Midbrain (tissue), 1 donor: ENCODE results near the gene KRTAP10-1.

Source experiments
- DNase-seq: peaks from one replicate; lab custom pipeline; 2025; lab: John Stamatoyannopoulos, UW

Gene KRTAP10-1

DNA sequence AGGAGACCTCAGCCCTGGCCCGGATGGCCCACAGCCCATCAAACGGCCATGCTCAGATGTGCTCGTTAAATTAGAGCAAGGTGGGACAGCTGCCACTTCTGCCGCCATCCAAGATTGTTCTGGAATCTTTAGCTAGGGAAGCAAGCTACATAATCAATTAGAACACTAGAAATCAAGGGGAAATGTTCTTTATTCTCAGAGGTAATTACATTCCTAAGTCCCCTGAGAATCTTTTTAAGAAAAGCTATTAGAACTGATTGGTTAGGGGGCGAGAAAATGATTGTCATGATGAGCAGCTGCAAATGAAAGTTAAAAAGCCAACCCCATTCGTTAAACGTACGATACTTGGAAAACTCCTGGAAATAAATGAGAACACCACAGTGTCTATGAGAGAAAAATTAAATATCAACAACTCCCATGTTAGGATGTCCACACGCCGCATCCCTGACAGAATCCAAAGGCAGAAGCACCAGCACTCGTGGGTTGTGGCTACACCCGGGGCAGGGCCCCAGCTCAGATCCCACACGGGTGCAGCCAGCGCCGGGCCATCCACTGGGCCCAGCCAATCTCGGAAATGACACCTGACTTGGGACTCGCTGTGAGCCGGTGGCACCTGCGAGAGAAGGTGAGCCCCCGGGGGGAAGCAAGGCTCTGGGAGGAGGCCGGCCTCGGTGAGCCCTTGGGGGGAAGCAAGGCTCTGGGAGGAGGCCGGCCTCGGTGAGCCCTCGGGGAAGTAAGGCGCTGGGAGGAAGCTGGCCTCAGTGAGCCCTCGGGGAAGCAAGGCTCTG lies 37.6 kb downstream of the KRTAP10-1 start:
- DNase-seq: no peak

DNA sequence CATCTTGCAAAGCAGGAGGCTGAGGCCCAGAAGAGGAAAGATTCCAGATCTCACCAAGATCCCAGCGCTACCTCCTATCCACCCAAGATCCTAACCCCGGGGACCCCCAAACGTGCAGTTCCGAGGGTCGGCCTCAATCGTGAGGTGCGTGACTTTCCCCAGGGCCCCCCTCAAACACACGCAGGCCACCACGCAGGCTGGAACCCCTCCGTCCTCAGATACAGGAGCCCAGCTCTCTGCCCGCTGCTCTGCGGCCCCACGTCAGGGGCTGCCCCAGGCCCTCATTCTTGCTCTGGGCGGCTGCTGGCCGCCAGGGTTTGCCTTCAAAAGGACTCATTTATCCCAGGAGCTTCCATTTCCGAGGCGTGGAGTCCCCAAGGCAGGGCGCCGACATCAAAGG lies 39.9 kb downstream of the KRTAP10-1 start:
- no peak for DNase-seq

DNA sequence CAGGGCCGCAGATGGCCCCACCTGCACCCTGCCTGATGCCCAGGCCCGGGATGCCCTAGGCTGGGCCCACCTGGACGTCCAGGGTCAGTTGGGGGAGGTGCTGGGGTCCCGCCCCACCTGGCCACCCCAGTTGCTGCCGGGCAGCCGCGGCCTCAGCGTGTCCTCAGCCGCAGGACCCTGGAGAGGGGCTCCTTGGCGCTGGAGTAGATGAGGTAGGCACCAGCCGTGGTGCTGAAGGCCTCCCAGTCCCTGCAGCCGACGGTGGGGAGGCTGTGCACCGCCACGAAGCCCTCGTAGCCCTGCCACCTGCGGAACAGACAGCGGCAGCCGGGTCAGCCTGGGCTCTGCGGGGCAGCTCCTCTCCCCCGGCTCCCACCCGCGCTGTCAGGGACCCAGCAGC lies 40.4 kb downstream of the KRTAP10-1 start:
- DNase-seq: no peak

DNA sequence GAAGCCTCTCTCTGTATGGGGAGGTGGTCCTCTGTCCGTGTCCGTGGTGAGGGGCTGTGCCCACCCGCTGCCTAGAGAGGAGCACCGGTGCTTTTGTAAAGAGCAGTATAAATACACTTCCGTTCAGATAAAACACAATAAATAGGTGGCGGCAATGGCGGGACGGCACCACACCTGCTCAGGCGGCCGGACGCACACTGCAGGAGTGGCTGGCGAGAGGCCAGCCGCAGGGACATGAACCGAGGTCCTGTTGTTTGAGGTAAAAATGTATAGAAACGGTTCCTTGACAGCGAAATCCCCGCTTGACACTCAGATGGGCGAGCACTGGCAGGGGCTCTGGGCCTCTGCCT lies 40.8 kb downstream of the KRTAP10-1 start:
- DNase-seq: no peak

DNA sequence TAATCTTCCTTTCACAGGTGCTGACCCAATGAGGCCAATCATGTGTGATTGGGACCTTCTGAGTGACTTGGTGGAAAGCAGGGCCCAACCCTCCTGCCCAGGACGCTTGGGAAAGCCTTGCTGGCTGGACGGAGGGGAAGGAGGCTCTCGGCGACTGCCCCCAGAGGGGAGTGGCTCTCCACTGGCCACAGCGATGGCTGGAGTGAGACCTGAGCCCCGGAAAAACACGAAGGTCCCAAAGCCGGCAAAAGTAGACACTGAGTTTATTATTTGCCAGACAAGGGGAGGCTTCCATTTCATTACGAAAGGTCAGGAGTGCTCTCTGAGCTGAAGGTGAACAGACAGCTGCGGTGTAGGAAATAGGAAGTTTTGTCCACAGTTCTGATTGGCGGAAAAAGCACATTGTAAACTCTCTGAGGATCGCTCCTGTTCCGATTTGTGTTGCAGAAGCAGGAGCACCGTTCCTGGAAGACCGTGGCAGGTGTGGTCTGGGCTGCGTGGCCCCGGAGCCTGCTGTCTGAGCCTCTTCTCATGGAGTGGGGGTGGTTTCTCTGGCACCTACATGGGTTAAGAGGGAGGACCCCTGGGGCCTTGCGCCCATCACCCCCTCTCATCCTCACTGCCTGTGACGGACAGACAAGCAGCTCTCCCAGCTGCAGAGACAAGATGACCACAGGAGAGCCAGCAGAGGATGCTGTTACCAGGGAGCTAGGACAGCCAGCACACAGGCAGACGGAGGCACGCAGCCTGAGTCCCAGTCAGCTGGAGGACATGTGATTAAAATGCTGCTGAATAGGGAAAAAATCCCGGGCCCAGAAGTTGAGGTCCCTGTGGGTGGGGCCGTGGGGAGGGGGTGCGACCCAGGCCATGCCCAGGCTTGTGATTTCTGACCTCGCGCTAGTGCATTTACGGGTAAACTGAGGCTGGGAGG lies 41.5 kb downstream of the KRTAP10-1 start:
- DNase-seq: no peak

DNA sequence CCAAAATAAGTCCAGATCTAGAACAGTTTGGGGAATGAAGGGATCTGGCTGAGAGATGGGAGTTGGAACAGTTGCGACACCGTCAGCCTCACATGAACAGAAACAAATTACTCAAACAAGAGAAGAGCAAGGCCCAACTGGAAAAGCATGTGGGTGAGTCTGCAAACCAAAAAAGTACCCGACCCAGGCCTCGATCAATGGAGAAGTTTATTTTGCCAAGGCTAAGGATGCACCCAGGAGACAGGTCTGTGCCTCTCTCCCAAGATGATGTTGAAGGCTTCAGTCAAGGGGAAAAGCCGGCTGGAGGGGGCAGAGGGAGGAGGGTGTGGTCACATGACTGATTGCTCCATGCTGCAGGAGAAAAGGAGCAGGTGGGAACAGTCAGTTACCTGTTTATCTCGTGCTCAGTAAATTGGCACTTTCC lies 42.3 kb downstream of the KRTAP10-1 start:
- no peak for DNase-seq

DNA sequence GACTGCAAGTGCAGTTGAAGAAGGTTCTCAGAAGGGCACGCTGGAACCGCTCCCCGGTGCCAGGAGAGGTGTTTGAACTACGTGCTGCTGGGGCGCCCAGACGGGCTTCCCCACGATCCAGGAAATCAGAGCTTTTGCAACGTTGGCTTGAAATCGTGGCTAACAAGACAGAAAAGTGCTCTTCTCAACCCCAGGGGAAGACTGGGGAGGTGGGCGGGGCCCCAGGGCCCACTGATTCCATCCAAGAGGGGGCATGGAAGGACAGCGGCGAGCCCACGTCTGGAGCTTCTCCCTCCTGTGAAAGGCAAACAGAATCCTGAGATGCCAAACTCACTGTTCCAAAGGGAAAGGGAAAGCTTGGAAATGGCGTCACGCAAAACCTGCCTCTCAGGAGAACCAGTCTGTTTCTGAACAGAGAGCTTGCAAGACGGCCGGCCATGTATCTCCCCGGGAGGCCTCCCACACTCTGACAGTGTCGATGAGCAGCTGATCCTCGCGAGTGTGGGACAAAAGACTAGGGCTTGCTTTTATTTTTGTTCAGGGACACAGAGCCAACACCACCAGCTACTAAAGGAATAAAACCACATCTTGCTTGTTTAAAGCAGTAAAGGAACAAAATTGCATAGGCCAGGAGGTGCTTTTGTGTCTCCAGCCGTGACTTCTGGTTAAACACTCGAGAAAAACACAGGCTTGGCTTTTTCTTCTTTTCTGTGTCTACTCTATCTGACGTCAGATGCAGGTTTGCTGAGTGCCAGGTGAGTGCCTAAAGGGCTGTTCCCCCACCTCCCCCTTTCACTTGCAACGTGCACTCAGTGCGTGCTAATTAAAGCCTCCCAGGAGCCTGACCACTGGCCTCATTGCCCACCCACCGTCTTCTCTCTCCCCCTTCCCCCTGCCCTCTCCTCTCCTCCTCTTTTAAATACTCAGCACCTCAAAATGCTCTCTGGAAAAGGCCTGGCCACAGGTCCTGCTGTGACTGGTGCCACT lies 43.1 kb downstream of the KRTAP10-1 start:
- DNase-seq: peak; percentile 1

DNA sequence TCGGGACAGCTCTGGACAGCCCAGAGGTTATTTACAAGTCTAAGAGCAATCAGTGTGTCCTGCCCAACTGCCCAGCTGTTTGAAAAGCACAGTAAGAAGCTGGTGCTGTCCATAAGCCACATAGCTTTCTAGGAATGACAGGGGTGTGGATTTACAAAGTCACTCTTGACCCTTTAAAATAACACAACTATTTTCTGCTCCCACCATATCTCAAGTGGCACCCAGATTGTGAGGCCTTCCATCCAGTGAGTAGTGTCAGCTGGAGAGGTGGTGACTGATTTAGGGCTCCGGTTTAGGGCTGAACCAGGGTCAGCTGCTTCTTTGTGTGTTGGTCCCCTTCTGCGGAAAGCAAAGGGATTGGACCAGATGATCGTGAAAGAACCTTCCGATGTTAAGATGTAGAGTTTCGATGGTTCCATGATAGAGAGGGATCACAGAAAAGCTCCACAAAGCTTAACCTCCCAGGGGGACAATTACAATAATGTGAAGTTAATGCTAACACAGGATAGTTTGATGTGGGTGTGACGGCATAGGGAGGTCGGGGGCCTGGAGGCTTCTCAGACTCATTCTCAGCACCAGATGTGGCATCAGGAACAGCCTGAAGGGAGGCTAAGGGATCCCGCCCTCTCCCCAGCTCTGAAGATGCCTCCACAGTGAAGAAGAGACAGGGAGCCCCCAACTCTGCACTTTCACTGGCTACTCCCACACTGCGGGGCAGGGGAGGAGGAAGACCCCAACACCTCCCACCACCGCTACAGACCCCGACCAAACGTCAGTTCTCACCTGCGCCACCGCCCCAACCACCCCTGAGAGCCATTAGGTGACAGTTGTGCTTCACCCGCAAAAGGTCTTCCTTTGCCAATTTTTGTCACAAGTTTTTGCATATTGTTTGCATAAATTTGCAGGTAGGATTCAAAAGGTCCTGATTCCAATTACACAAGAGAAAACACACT lies 44.1 kb downstream of the KRTAP10-1 start:
- no peak for DNase-seq

DNA sequence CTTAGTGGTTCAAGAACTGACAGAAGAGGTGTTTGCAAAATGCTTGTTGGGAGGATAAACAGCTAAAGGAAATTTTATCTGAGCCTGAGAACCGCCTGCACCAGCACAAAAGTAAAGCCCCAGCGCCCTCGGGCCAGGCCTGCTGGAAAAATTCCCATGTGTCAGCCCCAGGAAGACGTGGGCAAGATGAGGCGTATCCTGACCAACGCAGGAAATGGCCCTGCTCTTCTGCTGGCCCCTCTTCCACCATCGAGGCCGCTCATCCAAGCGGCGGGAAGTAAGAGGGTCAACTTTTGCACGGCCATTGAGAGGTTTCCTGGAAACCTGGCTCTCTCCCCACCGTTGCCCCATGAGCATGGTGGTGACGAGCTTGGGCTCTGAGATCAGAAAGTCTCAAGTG lies 45.0 kb downstream of the KRTAP10-1 start:
- no peak for DNase-seq

DNA sequence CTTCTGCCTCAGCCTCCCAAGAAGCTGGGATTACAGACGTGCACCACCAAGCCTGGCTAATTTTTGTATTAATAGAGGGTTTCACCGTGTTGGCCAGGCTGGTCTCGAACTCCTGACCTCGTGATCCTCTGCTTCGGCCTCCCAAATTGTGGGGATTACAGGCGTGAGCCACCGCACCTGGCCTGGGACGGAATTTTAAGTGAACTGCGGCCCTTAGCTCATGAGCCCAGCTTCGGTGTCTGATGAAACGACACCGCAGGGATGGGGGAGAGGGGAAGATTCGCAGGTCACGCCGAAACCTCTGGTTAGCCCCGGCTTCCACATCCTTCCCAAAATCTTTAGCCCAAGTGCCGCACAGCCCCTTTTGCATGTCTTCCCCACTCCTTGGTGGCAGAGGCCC lies 45.6 kb downstream of the KRTAP10-1 start:
- DNase-seq: no peak

DNA sequence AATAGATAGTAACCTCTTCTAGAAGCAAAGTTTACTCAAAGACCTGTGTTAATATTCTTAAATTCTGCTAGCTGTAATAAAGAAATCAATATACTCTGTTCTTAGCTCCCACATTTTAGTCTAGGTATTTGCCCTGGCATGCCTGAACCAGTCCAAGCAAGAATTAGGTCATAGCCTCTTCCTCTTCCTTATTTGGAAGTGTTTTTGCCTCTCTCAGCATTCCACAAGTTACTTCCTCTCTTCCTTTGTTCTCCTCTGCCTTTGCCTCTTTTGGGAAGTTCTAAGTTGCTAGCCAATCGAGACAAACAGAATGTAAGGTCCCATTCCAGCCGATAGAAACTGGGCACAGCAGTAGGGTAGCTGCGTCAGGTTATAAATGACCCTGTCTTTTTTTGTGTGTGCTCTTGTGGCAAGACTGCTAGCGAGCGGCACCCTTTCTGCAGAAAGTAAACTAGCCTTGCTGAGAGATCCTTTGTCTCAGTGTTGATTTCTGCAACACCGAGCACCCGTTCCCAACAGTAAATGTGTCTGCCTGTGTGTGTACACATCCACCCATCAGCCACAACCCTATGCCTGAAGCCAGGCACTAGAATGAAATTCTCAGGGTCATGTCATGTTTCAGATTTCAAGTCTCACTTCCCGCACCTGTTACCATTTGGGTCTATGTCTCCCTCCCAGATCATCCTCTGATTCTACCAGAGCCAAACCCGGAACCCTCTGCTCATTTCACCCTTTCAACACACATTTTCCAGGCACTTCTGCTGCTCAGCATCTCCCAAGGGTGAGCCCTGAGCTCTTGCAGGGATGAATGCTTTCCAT lies 47.2 kb downstream of the KRTAP10-1 start:
- DNase-seq: no peak

DNA sequence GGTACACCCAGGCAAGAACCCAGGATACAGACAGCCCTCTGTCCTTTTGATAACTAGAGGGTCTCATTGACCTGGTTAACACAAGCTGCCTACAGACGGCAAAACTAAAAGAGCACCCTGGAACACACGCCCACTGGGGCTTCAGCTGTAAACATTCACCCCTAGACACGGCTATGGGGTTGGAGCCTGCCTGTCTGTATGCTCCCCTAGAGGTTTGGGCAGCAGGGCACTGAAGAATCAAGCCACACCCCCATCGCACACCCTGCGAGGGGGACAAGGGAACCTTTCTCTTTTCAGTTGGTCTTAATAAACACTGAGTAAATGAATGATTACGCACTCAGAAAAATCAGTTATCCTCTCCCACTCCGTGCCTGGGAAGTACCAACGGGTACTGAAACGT lies 49.2 kb downstream of the KRTAP10-1 start:
- no peak for DNase-seq

DNA sequence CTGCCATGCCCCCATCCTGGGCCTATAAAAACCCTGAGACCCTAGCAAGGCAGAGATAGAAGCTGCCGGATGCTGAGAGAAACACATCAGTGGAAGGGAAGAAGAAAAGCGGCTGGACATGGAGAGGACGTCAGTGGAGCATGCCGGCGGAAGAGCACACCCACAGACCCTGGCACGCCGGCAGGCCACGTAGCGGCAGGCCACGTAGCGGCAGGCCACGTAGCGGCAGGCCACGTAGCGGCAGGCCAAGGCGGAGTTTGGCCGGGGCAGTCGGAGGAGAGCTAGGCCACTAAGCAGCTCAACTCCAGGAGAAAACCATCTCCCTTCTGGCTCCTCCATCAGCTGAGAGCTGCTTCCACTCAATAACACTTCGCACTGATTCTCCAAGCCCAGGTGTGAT lies 49.6 kb downstream of the KRTAP10-1 start:
- no peak for DNase-seq

DNA sequence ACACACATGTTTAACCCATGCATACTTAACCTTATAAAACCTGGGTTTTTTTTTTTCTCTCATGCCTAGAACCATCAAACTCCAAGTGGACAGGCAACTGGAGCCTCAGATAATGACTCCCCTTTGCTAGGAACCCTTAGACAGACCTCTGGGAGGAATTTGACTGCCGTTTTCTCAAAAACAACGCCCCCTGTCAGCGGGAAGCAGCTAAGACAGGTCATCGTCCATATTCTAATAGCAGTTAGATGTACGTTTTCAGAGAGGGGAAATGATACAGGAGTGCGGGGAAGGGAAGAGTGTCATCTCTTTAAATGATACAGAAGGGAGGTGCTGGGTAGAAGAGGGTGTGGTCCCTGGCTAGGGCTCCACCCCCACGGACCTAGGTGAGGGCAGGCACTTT lies 50.0 kb downstream of the KRTAP10-1 start:
- no peak for DNase-seq
